ENCODE measurements around the gene TSTD1. TPM values are rescaled to one million over a fixed set of nuclear protein-coding genes. Genes with fewer than 3 reads are reported as not detected.
"Not testable (repeated sequence)": the region's sequence is repeated elsewhere in the genome, so short reads cannot be mapped to it uniquely, and the experiment has no call there.

Gene TSTD1
- total RNA-seq, 1 experiment from 2014 or later, result 116 TPM

DNA sequence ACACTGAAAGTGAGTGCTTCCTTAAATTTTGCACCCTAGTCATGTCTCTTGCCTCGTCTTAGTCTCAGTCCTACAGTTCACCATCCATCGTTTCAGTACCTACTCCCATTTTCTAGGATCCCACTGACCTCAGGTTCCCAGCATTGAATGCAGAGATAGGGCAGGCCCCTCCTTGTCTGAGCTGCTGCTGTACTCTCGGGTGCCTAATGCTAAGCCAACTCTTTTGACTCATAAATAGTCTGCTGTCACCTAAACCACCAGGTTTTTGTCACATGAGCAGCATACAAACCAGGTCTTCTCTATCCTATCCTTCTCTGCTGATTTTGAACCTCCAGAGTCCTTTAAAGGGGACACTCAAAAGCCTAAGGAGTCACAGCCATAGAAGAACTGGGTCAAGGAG is 27.9 kb upstream of the TSTD1 start:
- Histone ChIP-seq H3K36me3 (ENCODE audit: control insufficient read depth in 1 of 2, insufficient read depth in 2 of 2, low read length in 2 of 2) (no peaks in the 10 kb centered on the region), H3K9me2 (ENCODE audit: insufficient read depth) (no peaks in the 10 kb centered on the region), H3K27ac (ENCODE audit: low read depth, low read length) (no peak overlapping the region), H3K9me3 (ENCODE audit: control insufficient read depth in 1 of 2, insufficient read depth in 1 of 2, low read depth in 1 of 2, low read length in 2 of 2) (no peaks in the 10 kb centered on the region), H3K9ac (ENCODE audit: low read length) (no peak overlapping the region), H3K79me2 (ENCODE audit: insufficient read depth, low read length) (no peaks in the 10 kb centered on the region), H2AFZ (ENCODE audit: low read depth, low read length, poor library complexity, severe bottlenecking) (no peak overlapping the region), H3K4me1 (ENCODE audit: control insufficient read depth in 1 of 2, insufficient read depth in 2 of 2, low read length in 2 of 2) (peaks cover 0 to 14% of the 10 kb centered on the region in 2 experiments; a peak in 1 of 4 replicates), H3K27me3 (ENCODE audit: insufficient read depth, low read length) (no peaks in the 10 kb centered on the region), H3K4me3 (replicated peaks in 1 of 2; ENCODE audit: low read depth in 1 of 2, low read length in 2 of 2) (no peak overlapping the region), H3K4me2 (ENCODE audit: low read length) (no peak overlapping the region), H4K20me1 (ENCODE audit: insufficient read depth) (no peaks in the 10 kb centered on the region)
- ChIA-PET RAD21 (ENCODE audit: low non-redundant PET in 1 of 2, low total read pairs in 2 of 2, uncharacterized antibody in 2 of 2, unreplicated experiment in 2 of 2) (no interaction called here), CTCF (no interaction called here), POLR2A (no interaction called here)
- DNase-seq (ENCODE audit: low read depth, low spot score) (no peak), ATAC-seq (no peak)
- intact Hi-C loops (cut with micrococcal nuclease), result no loop called here
- no TSS peak for BruUV-seq (replicated peaks)
- no peak for TF ChIP-seq JUND (IDR thresholded peaks at IDR 0.05)
- TF ChIP-seq, protein P1, sequence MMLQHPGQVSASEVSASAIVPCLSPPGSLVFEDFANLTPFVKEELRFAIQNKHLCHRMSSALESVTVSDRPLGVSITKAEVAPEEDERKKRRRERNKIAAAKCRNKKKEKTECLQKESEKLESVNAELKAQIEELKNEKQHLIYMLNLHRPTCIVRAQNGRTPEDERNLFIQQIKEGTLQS (IDR thresholded peaks at IDR 0.05), result no peak
- TF ChIP-seq, protein P2, sequence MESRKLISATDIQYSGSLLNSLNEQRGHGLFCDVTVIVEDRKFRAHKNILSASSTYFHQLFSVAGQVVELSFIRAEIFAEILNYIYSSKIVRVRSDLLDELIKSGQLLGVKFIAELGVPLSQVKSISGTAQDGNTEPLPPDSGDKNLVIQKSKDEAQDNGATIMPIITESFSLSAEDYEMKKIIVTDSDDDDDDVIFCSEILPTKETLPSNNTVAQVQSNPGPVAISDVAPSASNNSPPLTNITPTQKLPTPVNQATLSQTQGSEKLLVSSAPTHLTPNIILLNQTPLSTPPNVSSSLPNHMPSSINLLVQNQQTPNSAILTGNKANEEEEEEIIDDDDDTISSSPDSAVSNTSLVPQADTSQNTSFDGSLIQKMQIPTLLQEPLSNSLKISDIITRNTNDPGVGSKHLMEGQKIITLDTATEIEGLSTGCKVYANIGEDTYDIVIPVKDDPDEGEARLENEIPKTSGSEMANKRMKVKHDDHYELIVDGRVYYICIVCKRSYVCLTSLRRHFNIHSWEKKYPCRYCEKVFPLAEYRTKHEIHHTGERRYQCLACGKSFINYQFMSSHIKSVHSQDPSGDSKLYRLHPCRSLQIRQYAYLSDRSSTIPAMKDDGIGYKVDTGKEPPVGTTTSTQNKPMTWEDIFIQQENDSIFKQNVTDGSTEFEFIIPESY (IDR thresholded peaks at IDR 0.05; ENCODE audit: extremely low read depth, insufficient replicate concordance, low read length), result no peak
- TF ChIP-seq YY1 (IDR thresholded peaks at IDR 0.05; ENCODE audit: extremely low read depth, insufficient replicate concordance, low read depth, low read length), result no peak

DNA sequence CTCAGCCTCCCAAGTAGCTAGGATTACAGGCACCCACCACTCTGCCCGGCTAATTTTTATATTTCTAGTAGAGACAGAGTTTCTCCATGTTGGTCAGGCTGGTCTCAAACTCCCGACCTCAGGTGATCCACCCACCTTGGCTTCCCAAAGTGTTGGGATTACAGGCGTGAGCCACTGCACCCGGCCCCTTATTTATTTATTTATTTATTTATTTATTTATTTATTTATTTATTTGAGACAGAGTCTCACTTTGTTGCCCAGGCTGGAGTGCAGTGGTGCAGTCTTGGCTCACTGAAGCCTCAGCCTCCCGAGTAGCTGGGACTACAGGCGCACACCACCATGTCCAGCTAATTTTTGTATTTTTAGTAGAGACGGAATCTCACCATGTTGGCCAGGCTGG is 26.9 kb upstream of the TSTD1 start:
- H3K27me3 ChIP-seq (ENCODE audit: insufficient read depth, low read length); H3K36me3 ChIP-seq (ENCODE audit: control insufficient read depth in 1 of 2, insufficient read depth in 2 of 2, low read length in 2 of 2); H3K79me2 ChIP-seq (ENCODE audit: insufficient read depth, low read length); DNase-seq (ENCODE audit: low read depth, low spot score); RAD21 ChIA-PET (ENCODE audit: low non-redundant PET in 1 of 2, low total read pairs in 2 of 2, uncharacterized antibody in 2 of 2, unreplicated experiment in 2 of 2); BruUV-seq (replicated peaks); H3K4me3 ChIP-seq (replicated peaks in 1 of 2; ENCODE audit: low read depth in 1 of 2, low read length in 2 of 2); H3K9me3 ChIP-seq (ENCODE audit: control insufficient read depth in 1 of 2, insufficient read depth in 1 of 2, low read depth in 1 of 2, low read length in 2 of 2); H3K9me2 ChIP-seq (ENCODE audit: insufficient read depth); intact Hi-C loops (cut with micrococcal nuclease); H3K27ac ChIP-seq (ENCODE audit: low read depth, low read length); H3K4me2 ChIP-seq (ENCODE audit: low read length); H3K9ac ChIP-seq (ENCODE audit: low read length); ATAC-seq; H4K20me1 ChIP-seq (ENCODE audit: insufficient read depth); CTCF ChIA-PET; H2AFZ ChIP-seq (ENCODE audit: low read depth, low read length, poor library complexity, severe bottlenecking): not testable (repeated sequence)
- POLR2A ChIA-PET, result interaction anchor here (0.6 kb wide), 1 partner anchor 72 kb away, joined by 4 read pairs; no protein-coding TSS in a partner anchor
- H3K4me1 ChIP-seq (ENCODE audit: control insufficient read depth in 1 of 2, insufficient read depth in 2 of 2, low read length in 2 of 2), result peaks cover 0 to 14% of the 10 kb centered on the region in 2 experiments; a peak in 1 of 4 replicates

DNA sequence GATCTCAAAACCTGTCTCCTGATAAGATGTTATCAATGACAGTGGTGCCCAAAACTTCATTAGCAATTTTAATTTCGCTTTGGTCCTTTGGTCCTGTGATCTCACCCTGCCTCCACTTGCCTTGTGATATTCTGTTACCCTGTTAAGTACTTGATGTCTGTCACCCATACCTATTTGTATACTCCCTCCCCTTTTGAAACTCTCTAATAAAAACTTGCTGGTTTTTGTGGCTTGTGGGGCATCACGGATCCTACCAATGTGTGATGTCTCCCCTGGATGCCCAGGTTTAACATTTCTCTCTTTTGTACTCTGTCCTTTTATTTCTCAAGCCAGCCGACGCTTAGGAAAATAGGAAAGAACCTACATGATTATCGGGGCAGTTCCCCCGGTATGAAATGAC is 25.2 kb upstream of the TSTD1 start:
- ATAC-seq; H3K4me2 ChIP-seq (ENCODE audit: low read length); H3K27ac ChIP-seq (ENCODE audit: low read depth, low read length); H3K36me3 ChIP-seq (ENCODE audit: control insufficient read depth in 1 of 2, insufficient read depth in 2 of 2, low read length in 2 of 2); H3K9ac ChIP-seq (ENCODE audit: low read length); RAD21 ChIA-PET (ENCODE audit: low non-redundant PET in 1 of 2, low total read pairs in 2 of 2, uncharacterized antibody in 2 of 2, unreplicated experiment in 2 of 2); H2AFZ ChIP-seq (ENCODE audit: low read depth, low read length, poor library complexity, severe bottlenecking); H3K9me3 ChIP-seq (ENCODE audit: control insufficient read depth in 1 of 2, insufficient read depth in 1 of 2, low read depth in 1 of 2, low read length in 2 of 2); H3K4me3 ChIP-seq (replicated peaks in 1 of 2; ENCODE audit: low read depth in 1 of 2, low read length in 2 of 2); H3K79me2 ChIP-seq (ENCODE audit: insufficient read depth, low read length); intact Hi-C loops (cut with micrococcal nuclease); H4K20me1 ChIP-seq (ENCODE audit: insufficient read depth); H3K27me3 ChIP-seq (ENCODE audit: insufficient read depth, low read length); H3K9me2 ChIP-seq (ENCODE audit: insufficient read depth); CTCF ChIA-PET; DNase-seq (ENCODE audit: low read depth, low spot score); H3K4me1 ChIP-seq (ENCODE audit: control insufficient read depth in 1 of 2, insufficient read depth in 2 of 2, low read length in 2 of 2); BruUV-seq (replicated peaks): not testable (repeated sequence)
- POLR2A ChIA-PET, result interaction anchor here (0.8 kb wide), 1 partner anchor 162 kb away, joined by 5 read pairs; the partner anchor contains the start of gene TOMM40L
